Endothelial cell (in vitro differentiated cells): ENCODE measurements around the gene KHDC4. TPM values are rescaled to one million over a fixed set of nuclear protein-coding genes. Genes with fewer than 3 reads are reported as not detected.
A peak's percentile ranks its signal among the peaks of the same experiment; 100 is the strongest.

Experiments
- DNase-seq: peaks from one replicate; pipeline ENCODE4 v3.0.0; 2021; ENCODE audit warnings: low spot score
- H3K27ac Mint-ChIP-seq: one replicate; pipeline ENCODE4 v1.8.0; 2021; ENCODE audit warnings: mixed read lengths, inconsistent platforms; ENCODE audit not compliant: unreplicated experiment
- H3K27me3 Mint-ChIP-seq: one replicate; pipeline ENCODE4 v1.8.0; 2021; ENCODE audit warnings: mild to moderate bottlenecking, moderate library complexity, mixed read lengths, inconsistent platforms; ENCODE audit not compliant: unreplicated experiment
- H3K36me3 Mint-ChIP-seq: one replicate; pipeline ENCODE4 v1.8.0; 2021; ENCODE audit warnings: mild to moderate bottlenecking, low read depth, mixed read lengths, inconsistent platforms; ENCODE audit not compliant: unreplicated experiment
- H3K4me1 Mint-ChIP-seq: one replicate; pipeline ENCODE4 v1.8.0; 2021; ENCODE audit warnings: mild to moderate bottlenecking, mixed read lengths, inconsistent platforms; ENCODE audit not compliant: unreplicated experiment
- H3K4me3 Mint-ChIP-seq: one replicate; pipeline ENCODE4 v1.8.0; 2021; ENCODE audit warnings: mild to moderate bottlenecking, mixed read lengths, inconsistent platforms; ENCODE audit not compliant: unreplicated experiment
- H3K9me3 Mint-ChIP-seq: one replicate; pipeline ENCODE4 v1.8.0; 2021; ENCODE audit warnings: mixed read lengths, inconsistent platforms; ENCODE audit not compliant: unreplicated experiment
- total RNA-seq: library from RNA; stranded (reverse); fragmentation: NEBNext Ultra II Directional; extraction: Animal tissue kit (Norgen Biotek cat#: 25700); gene quantifications from one replicate; pipeline ENCODE4 v1.2.1, GENCODE V29; 2021; ENCODE audit not compliant: unreplicated experiment
- TF ChIP-seq, protein P1 (sequence below): fragments of 200-600 bp; sonication (generic); IDR thresholded peaks from one replicate; pipeline ENCODE4 v1.5.0; 2021; ENCODE audit warnings: antibody characterized with exemption; ENCODE audit not compliant: unreplicated experiment

KHDC4 gene
- total RNA-seq, 1 donor from 2014 or later: 42.6 TPM

DNA sequence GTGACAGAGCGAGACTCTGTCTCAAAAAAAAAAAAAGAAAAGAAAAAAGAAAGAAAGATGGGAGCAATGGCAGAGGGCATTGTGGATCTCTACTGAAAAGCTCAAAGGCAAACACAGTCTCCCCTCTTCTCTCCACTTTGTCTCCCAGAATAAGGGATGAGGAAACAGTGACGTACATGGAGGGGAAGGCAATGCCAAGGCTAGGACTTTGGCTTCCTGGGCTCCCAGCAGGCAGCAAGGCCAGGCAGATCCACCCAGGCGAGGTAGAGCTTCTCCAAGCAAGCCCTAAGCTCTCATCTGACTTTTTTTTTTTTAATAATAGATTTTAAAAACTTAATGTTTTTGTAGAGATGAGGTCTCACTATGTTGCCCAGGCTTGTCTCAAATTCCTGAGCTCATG, 39.5 kb upstream of the KHDC4 start:
- peak overlapping the region; percentile 85 for H3K27ac Mint-ChIP-seq

DNA sequence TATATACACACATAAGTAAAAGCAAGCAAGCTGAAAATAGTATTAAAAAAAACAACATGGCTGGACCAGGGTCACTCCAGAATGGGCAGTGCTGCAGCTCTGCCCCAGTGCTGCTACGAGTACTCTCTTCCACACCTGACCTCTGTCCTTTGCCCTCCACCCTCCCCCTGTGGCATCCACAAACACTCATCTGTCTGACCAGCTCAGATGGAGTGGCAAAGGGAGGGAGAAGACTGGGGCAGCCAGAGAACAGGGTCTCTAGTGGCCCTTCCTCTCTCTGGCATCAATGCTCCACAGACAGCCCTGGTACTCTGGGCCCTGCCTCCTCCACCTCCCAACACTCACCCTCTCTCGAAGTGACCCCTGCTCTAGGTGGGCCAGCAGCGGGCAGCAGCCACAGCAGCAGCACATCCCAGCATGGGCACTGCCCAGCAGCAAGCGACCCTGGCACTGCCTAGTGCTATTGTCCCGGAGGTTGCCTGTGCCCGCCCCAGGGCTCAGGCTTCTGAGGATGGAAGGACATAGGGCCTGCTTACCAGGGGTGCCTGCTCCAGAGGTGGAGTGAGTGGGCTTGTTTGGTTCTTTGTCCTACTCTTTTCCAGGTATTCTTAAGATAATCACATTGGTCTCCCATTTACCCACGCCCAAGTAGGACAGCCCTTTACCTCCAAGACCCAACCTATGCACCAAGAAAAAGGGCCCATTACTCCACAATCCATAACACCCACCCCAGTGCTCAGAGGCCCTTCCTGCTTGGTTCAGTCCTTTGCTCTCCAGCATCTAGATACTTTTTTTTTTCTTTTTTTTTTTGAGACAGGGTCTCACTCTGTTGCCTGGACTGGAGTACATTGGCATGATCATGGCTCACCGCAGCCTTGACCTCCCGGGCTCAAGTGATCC, 37.9 kb upstream of the KHDC4 start:
- Mint-ChIP-seq H3K9me3 (no peaks in the 10 kb centered on the region), H3K36me3 (peaks cover 51% of the 10 kb centered on the region), H3K27ac (peak overlapping the region; percentile 85), H3K27me3 (peaks cover 31% of the 10 kb centered on the region), H3K4me3 (peak overlapping the region; percentile 62), H3K4me1 (peaks cover 93% of the 10 kb centered on the region)
- DNase-seq: no peak
- TF ChIP-seq, protein P1, sequence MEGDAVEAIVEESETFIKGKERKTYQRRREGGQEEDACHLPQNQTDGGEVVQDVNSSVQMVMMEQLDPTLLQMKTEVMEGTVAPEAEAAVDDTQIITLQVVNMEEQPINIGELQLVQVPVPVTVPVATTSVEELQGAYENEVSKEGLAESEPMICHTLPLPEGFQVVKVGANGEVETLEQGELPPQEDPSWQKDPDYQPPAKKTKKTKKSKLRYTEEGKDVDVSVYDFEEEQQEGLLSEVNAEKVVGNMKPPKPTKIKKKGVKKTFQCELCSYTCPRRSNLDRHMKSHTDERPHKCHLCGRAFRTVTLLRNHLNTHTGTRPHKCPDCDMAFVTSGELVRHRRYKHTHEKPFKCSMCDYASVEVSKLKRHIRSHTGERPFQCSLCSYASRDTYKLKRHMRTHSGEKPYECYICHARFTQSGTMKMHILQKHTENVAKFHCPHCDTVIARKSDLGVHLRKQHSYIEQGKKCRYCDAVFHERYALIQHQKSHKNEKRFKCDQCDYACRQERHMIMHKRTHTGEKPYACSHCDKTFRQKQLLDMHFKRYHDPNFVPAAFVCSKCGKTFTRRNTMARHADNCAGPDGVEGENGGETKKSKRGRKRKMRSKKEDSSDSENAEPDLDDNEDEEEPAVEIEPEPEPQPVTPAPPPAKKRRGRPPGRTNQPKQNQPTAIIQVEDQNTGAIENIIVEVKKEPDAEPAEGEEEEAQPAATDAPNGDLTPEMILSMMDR: no peak

More for the DNA sequence above, 39.5 kb upstream of the KHDC4 start:
- peak overlapping the region; percentile 81 for H3K4me3 Mint-ChIP-seq
- H3K27me3 Mint-ChIP-seq: peaks cover 31% of the 10 kb centered on the region
- H3K9me3 Mint-ChIP-seq: no peaks in the 10 kb centered on the region
- TF ChIP-seq, protein P1: no peak
- peaks cover 45% of the 10 kb centered on the region for H3K36me3 Mint-ChIP-seq
- DNase-seq: no peak
- H3K4me1 Mint-ChIP-seq: peaks cover 83% of the 10 kb centered on the region

- H3K4me3 Mint-ChIP-seq: peak overlapping the region; percentile 85
- H3K4me1 Mint-ChIP-seq: peaks cover 92% of the 10 kb centered on the region
- H3K27me3 Mint-ChIP-seq: peaks cover 25% of the 10 kb centered on the region
- H3K9me3 Mint-ChIP-seq: no peaks in the 10 kb centered on the region
- TF ChIP-seq, protein P1: no peak
- H3K36me3 Mint-ChIP-seq: peaks cover 50% of the 10 kb centered on the region
- no peak for DNase-seq
- H3K27ac Mint-ChIP-seq: peak overlapping the region; percentile 99
Observed at GRCh38 chr1:155970531-155971167, 36.4 kb upstream of the KHDC4 start.

- peaks cover 56% of the 10 kb centered on the region for H3K36me3 Mint-ChIP-seq
- TF ChIP-seq, protein P1: no peak
- no peaks in the 10 kb centered on the region for H3K9me3 Mint-ChIP-seq
- H3K27ac Mint-ChIP-seq: peak overlapping the region; percentile 99
- no peak for DNase-seq
- H3K4me1 Mint-ChIP-seq: peaks cover 86% of the 10 kb centered on the region
- peaks cover 20% of the 10 kb centered on the region for H3K27me3 Mint-ChIP-seq
- peak overlapping the region; percentile 85 for H3K4me3 Mint-ChIP-seq
Observed at GRCh38 chr1:155969377-155969791, 35.2 kb upstream of the KHDC4 start.
